Keratinocyte (primary cell): ENCODE results near the gene STRBP.

Experiments used
- EZH2 ChIP-seq: IDR thresholded peaks from one replicate; pipeline ENCODE4 v1.6.1; 2012; ENCODE audit warnings: inconsistent platforms, mild to moderate bottlenecking, low read length, moderate library complexity
- TF ChIP-seq, protein P1 (sequence below), 3 experiments: IDR thresholded peaks in 1 of 3; conservative IDR thresholded peaks in 1 of 3; optimal IDR thresholded peaks in 1 of 3; 2 replicates in 2 of 3; 3 replicates in 1 of 3; pipeline versions ENCODE3 to v1.5.1; 2011; ENCODE audit warnings: low read length in 3 of 3, mild to moderate bottlenecking in 3 of 3, moderate library complexity in 2 of 3, control low read depth in 1 of 3, inconsistent platforms in 1 of 3; ENCODE audit not compliant: insufficient read depth in 2 of 3; ENCODE audit errors: extremely low read depth in 1 of 3

GRCh38 chr9:123281659-123282350 lies 13.4 kb upstream of the STRBP start:
- TF ChIP-seq EZH2, result no peak
- TF ChIP-seq, protein P1, sequence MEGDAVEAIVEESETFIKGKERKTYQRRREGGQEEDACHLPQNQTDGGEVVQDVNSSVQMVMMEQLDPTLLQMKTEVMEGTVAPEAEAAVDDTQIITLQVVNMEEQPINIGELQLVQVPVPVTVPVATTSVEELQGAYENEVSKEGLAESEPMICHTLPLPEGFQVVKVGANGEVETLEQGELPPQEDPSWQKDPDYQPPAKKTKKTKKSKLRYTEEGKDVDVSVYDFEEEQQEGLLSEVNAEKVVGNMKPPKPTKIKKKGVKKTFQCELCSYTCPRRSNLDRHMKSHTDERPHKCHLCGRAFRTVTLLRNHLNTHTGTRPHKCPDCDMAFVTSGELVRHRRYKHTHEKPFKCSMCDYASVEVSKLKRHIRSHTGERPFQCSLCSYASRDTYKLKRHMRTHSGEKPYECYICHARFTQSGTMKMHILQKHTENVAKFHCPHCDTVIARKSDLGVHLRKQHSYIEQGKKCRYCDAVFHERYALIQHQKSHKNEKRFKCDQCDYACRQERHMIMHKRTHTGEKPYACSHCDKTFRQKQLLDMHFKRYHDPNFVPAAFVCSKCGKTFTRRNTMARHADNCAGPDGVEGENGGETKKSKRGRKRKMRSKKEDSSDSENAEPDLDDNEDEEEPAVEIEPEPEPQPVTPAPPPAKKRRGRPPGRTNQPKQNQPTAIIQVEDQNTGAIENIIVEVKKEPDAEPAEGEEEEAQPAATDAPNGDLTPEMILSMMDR (optimal IDR thresholded peaks at IDR 0.05 in 1 of 3, IDR thresholded peaks at IDR 0.05 in 1 of 3, conservative IDR thresholded peaks at IDR 0.05 in 1 of 3; ENCODE audit: extremely low read depth in 1 of 3, insufficient read depth in 2 of 3, low read length in 3 of 3), result no peak
